Measurements from ENCODE around the gene CIPC.

CIPC gene

GRCh38 chr14:77103475-77103874 is 5.4 kb downstream of the CIPC start:
- DNase-seq (ENCODE audit: low read depth) = no peak

DNA sequence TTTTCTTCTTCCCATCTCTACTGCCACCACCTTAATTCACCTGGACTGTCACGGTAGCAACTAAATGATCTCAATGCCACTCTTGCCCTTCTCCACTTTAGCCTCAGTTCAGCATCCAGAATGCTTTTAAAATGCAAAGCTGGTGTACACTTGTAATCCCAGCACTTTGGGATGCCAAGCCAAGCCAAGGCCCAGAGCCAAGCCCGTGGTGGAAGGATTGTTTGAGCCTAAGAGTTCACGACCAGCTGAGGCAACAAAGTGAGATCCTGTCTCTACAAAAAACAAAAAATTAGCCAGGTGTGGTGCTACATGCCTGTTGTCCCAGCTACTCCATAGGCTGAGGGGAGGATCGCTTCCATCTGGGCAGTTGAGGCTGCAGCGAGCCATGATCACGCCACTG is 5.9 kb downstream of the CIPC start:
- DNase-seq (ENCODE audit: low read depth) = no peak

- DNase-seq (ENCODE audit: low read depth) = no peak
These were observed 6.3 kb downstream of the CIPC start for GRCh38 chr14:77104393-77104792.

DNA sequence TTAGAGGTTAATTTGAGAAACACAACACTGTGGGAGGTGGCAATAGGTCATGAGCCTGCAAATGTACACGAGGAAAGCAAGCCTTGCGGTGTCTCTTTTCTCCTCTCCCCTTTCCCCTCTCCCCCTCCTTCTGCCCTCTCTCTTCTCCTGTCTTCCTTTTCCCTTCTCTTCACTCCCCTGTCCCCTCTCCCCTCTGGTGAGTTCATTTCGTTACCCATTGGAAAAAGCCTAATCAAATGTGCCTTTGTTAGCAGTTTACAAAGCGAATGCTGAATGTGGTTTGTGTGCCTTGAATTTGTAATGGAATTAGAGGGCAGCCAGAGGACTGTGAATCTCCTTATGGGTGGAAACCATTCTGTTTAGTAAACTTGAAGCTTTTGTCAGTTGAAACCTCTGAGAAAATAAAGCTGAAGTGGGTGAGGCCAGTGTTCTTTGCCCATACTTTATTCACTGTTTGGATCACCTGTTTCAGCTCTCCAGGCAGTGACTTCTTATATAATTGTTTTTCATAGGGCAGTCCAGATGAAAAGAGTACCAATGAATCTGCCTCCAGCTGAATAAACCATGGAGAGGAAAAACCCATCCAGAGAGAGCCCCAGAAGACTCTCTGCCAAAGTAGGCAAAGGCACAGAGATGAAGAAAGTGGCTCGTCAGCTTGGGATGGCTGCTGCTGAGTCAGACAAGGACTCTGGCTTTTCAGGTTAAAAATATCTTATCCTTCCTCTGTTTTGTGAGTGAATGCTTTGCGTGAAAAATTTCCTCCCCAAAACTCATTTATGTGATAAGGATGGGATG is 7.3 kb downstream of the CIPC start:
- DNase-seq (ENCODE audit: low read depth) = no peak

- no peak for DNase-seq (ENCODE audit: low read depth)
These were observed 8.6 kb downstream of the CIPC start for GRCh38 chr14:77106666-77107065.

DNA sequence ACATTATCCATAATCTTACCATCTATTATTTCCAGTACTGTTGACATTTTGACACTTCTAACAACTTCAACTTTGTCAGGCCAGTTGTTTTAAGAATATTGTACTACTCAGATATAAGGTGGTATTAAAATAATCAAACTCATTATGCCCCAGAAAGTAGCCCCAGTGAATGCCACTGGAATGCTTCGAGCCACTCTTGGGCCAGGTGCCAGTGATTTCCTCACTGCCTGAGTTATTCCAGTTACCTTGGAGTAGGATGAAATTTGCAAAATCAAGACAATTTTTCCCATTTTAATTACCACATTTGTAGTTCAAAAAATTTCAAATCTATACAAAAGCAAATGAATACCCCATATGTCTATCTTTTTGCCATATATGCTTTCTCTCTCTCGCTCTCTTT is 9.2 kb downstream of the CIPC start:
- no peak for DNase-seq (ENCODE audit: low read depth)

DNA sequence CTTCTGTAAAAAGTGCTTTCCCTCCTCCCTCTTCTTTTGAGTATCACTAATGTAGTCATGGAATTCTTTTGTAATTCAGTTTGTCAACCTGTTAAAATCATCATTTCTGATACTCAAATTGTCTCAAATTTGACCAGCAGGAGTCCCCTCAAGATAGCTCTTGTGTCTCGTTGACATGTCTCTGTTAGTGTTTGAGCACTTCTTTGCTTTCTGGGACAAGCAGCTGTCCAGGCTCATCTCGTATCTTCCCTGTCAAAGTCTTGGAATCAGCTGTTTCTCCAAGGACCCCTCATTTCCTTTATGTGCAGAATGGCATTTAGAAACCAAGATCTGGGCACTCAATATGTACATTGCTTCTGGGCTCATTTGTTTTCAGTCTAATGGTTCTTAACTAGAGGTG is 10.7 kb downstream of the CIPC start:
- DNase-seq (ENCODE audit: low read depth) = no peak

- DNase-seq (ENCODE audit: low read depth) = no peak
These were observed 11.6 kb downstream of the CIPC start for GRCh38 chr14:77109656-77110055.

DNA sequence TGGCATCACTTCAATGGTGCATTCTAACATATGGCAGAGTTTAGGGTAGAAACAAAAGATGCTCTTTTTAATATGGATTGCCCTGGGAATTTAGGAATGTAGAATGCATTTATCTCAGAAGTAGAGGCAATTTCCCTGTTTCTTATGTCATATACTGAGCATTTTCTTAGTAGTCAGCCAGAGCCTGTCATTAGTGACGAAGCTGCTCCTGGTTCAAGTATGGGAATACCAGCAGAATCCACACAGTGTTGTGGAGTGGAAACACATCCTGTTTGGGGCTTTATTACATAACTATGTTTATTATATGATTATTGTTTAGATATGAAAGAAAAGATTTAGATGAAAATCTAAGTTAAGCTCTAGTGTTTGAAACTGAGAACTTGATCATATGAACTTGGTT is 12.2 kb downstream of the CIPC start:
- DNase-seq (ENCODE audit: low read depth) = no peak

DNA sequence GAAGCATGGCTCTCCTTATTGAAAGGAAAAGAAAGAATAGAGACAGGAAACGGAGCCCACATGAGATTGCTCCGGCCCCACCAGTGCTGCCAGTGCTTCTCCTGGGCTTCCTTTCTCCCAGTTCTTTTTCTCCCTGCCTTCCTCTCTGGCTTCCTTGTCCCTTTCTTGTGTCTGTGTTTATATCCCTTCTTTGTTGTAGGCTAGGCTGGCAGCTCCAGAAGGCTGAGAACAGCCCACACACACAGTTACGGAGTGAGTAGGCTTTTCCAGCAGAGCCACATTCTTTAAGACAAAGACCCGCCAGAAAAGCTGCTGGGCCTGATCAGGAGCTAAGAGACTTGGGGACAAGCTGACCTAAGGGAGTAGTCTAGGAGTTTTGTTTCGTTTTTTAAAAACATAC is 13.0 kb downstream of the CIPC start:
- no peak for DNase-seq (ENCODE audit: low read depth)

- no peak for DNase-seq (ENCODE audit: low read depth)
These were observed 15.6 kb downstream of the CIPC start for GRCh38 chr14:77113644-77114043.

DNA sequence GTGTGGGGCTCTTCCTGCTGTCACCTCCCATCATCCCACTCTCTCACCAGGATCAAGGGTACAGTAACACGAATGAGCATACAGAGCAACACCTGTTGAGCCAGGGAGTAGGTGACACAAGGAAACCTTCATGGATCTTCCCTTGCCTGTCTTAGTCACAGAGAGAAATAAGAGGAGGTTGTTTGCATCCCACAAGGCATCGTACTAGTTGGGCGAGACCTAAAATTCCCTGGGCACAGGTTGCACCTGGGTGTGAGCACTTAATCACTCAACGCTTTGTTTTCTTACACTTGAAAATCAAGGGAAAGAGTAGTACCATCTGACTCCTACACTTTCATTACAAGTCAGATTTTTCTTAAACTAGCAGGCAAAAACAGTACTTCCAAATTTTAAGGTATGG is 16.6 kb downstream of the CIPC start:
- DNase-seq (ENCODE audit: low read depth) = no peak

DNA sequence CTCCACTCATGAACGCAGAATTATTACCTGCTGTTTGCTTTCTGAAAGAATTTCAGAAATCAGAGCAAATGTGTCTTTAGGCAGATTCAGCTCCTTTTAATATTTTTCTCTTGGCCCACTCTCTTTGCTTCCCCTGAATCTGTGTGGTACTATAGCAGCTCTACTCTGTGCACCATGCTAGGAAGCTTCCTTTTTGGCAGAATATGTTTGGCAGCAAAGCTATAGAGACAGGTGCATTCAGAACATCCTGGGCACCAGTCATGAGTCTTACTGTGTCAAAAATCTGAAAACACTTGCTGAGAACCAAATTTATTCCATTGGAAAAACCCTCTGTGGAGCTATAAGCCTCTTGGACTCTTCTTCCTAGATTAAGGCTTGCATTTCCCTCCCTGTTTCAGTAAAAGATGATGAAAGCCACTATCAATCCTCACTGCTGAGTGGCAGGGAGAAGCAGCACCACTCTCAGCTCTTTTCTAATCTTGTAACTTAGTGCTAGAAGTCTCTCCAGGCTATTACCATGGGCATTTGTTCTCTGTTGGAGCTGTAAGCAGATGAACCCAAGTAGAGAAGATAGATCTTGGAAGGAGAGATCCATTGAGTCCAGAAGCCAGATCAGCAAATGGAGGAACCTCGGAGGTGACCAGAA is 18.2 kb downstream of the CIPC start:
- no peak for DNase-seq (ENCODE audit: low read depth)

DNA sequence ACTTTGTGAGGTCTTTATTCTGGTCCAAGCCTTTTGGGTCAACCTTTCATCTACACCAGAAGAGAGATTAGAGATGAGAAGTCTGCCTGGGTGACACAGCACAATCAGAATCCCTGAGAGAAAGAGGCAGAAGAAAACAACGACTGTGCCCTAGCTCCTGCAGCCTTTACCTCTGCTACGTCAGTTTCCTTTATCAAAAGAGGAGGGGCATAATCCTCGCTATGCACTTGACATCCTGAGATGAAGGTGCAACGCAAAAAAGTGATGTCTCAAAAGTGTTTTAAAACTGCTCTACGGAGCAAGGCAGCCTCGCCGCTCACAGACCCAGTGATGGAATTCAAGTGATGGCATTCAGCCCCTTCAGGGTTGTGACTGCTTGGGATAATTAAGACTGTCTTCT is 21.8 kb downstream of the CIPC start:
- DNase-seq (ENCODE audit: low read depth) = no peak

DNA sequence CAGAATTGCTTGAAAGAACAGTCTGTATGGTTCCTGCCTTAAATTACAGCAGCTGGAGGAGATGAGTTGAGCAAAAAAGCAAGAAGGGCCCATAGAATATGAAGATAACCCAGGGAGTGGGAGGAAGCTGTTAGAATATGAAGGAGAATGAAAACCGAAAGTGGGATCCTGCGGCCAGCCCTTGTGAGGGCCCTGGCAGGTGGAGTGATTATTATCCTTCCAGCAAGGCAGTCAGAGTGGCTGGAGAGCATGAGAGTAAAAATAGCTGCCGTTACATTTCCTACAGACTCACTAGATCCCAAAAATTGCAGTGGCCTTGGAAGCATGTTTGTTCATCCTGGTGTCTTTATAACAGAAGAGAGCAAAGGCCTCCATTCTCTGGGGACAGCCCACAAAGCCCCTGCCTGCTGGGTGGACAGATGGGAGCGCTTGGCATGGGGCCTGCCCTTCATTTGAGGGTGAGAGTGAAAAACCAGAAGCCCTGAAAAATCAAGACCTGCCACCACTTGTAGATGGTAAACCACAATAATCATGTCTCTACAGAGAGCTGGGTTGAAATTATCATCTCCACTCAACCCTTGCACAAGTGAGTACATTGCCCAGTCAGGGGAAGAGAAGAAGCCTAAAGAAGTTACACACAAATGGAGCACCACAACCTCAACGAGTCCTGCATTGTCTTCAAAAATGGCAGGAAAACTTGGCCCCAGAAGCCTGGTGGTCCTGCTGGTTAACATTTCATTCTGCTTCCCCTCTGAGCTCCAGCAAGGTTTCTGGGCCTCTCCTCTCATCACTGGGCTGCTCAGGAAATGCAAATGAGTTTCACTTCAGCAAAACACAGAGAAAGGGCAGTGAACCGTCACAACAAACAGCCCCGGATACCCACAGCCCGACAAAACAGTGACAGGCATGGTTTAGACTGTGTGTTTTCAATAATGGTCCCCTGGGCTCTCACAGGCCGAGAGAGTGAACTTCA is 23.0 kb downstream of the CIPC start:
- no peak for DNase-seq (ENCODE audit: low read depth)

DNA sequence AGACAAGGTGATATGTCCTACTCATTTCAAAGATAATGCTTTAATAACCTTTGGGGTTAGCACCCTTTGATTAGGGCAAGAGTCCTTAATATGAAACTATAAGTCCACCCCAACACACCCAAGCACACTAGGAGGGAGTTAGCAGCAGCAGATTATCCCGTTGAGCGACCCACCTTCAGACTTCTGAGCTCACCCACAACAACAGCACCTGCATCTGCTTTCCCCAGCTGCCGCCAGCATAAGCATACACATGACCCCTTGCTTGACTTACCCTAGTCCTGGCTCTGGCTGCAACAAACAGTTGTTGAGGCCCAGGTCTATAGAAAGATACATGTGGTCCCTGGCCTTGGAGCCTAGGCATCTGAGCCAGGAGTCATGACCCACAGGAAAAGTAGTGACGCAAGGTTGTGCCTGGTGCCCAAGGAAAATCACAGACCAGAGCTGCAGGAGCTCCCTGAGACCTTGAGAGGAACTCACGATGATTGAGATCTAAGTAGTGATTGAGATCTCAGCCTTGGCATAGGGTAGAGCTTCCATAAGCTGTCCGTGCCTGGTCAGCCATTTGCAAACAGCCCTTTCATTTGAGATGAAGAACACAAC is 24.6 kb downstream of the CIPC start:
- DNase-seq (ENCODE audit: low read depth) = no peak

DNA sequence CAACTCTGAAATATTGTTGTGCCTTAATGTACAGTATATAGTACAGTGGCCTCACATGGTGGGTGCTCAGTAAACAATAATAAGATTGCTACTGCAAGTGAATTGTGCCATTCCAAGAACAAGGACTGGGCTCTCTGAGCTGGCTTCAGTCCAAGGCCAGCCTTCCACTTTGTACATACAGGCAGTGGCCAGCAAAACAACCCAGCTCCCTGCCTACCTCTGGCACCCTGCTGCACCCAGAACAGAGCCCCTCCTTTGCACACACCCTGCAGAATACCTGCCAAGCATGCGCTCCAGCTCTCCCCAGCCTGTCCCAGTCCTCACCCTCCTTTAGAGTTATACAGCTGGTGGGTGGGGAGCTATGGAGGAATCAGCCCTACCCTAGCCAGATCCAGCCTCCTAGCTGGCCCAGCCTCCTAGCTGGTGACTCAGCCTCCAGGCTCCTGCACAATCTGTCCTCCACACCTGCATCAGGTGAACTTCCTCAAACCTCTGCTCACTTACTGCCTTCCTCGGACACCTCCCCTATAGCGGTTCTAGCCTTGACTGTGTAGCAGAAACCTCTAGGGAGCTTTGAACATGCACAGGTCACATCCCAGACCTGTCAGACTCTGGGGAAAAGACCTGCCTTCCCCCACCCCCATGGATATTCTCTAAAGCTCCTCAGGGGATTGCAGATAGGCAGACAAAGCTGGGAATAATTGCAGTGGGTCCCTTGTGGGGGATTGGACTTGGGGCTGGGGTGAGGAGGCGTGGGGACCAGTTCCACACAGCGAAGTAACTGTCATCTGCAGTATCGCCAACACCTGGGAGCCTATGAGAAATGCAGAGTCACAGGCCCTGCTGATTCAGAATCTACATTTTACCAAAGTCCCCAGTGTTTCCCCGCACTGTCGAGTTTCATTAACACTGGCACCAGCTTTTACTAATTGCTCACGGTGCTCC is 25.6 kb downstream of the CIPC start:
- no peak for DNase-seq (ENCODE audit: low read depth)

- peak; percentile 43 for DNase-seq (ENCODE audit: low read depth)
These were observed 26.6 kb downstream of the CIPC start for GRCh38 chr14:77124345-77125280.

GRCh38 chr14:77125281-77125801 is 27.3 kb downstream of the CIPC start:
- no peak for DNase-seq (ENCODE audit: low read depth)

- DNase-seq (ENCODE audit: low read depth) = no peak
These were observed 27.8 kb downstream of the CIPC start for GRCh38 chr14:77125823-77126325.
